Posterior vena cava (tissue), 2 donors: ENCODE data around the gene RUNX2. TPM values are rescaled to one million over a fixed set of nuclear protein-coding genes. Genes with fewer than 3 reads are reported as not detected.
"Not testable (repeated sequence)": the region's sequence is repeated elsewhere in the genome, so short reads cannot be mapped to it uniquely, and the experiment has no call there.

ENCODE experiments used
- DNase-seq: peaks from one replicate; pipeline ENCODE4 v3.0.0-alpha.2; 2020; ENCODE audit warnings: low spot score
- intact Hi-C, 2 donors: fragments of 100-400 bp; cut with DNase I; formaldehyde crosslinking; loops; one replicate each; pipeline versions ENCODE4 v1.14.1 to v1.14.2; 2022 to 2023
- total RNA-seq, 2 donors: library from RNA; stranded (reverse); fragmentation: NEBNext Ultra II Directional; extraction: Animal tissue kit (Norgen Biotek cat#: 25700); gene quantifications; one replicate each; pipeline ENCODE4 v1.2.1, GENCODE V29; 2021
- donor health status: DM: yes; HTN: yes; CAD: no.
- donor health status: DM: yes; HTN: yes; CAD: no.

RUNX2 gene
- total RNA-seq, 2 donors from 2014 or later, result 0.83 to 1.00 TPM

GRCh38 chr6:45445364-45445748, 117.2 kb downstream of the RUNX2 start:
- intact Hi-C loops, result no loop called here
- DNase-seq, result no peak

DNA sequence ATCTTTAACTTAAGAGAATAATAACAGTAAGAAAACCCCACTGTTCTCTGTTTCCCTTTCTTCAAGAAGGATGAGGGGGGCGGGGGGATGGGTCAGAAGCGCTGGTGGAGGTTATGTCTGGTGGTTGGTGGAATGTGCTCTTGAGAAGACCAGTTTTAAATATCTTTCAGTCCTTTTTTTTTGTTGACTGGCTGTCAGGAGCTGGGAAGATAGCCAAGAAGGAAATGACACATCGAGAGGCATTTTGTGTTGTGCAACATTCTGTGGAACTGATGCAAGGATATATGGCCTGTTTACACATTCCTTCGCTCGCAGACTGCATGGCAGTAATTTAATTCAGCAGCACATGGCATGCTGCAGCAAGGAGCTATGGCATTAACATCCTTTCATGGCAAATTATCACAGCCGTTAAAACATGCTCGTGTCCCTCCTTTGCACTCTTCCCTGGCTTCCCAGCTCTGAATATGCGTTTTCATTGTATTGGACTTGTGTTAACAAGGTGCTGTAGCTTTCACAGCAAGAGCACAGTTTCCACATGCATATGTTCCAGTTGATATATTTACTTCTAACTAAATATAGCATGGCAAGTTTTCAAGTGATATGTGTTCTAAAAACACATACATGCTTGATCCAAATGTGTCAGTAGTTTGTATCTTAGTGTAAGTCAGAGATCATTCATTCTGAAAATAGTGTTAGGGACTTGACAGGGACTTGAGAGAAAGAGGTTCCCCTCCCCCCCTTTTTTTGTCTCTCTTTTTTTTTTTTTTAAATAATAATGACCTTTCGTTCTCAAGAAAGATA, 117.8 kb downstream of the RUNX2 start:
- DNase-seq, result no peak
- intact Hi-C loops, result no loop called here

DNA sequence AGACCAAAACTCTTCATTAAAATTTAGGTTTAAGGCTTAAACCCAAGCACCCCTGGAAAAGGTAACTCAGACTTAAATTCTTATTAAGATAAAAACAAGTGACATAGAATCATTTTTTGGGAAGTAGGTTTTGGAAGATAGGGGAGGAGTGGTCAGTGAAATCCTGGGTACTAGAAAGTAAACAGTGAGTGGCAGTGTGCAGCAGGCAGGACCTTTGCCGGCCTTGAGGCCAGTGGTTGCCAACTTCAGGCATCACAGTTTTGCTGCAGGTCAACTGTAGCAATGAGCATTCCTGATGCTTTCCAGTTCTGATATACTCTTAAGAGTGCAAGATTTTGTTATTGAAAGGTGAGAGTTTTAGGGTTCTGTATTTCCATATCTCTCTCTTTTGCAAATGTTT, 118.9 kb downstream of the RUNX2 start:
- no peak for DNase-seq
- intact Hi-C loops, result no loop called here

GRCh38 chr6:45447716-45448115, 119.6 kb downstream of the RUNX2 start:
- intact Hi-C loops, result no loop called here
- DNase-seq, result no peak

- no peak for DNase-seq
- intact Hi-C loops, result no loop called here
Observed at GRCh38 chr6:45448417-45449389, 120.6 kb downstream of the RUNX2 start.

- intact Hi-C loops, result no loop called here
- no peak for DNase-seq
Observed at GRCh38 chr6:45450132-45450531, 122.0 kb downstream of the RUNX2 start.

GRCh38 chr6:45450831-45451230, 122.7 kb downstream of the RUNX2 start:
- intact Hi-C loops, result no loop called here
- DNase-seq, result no peak

GRCh38 chr6:45454008-45454911, 126.1 kb downstream of the RUNX2 start:
- intact Hi-C loops, result no loop called here
- DNase-seq, result no peak

DNA sequence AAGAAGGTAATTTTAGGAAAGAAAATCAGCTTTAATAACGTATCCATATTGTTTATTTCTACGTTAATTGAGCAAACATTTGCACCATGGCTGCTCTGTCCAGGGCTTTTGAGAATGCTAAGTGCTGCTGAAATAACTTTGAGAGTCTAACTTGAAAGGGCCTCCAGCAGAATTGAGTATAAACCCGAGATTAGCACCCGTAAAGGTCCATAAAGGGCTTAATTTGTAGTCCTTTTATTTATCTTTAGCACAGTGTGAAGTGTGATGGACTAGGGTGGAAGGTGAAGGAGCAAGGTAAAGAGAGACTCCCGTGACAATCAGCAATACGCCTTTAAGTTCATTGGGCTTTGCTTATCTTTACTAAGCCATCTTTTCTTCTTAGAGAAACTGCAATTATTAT, 127.3 kb downstream of the RUNX2 start:
- intact Hi-C loops, result no loop called here
- no peak for DNase-seq

GRCh38 chr6:45457141-45457540, 129.0 kb downstream of the RUNX2 start:
- intact Hi-C loops, result no loop called here
- no peak for DNase-seq

DNA sequence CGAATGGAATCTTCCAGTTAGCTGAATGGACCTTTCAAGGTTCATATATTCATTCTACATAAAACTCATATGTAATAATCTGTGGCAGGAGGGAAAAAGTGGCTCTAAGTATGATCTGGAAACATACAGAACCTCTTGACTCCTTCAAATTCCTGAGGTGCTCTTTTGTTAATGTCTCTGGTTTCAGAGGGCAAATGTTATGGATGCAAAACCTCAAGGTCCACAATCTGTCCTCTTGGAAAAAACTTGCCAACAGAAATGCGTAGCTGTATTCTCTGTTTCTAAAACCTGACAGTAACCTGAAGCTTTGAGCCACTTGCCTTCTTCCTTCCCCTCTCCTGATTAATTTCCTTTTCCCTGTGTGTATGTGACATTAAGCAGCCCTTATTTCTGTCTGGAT, 130.5 kb downstream of the RUNX2 start:
- no peak for DNase-seq
- intact Hi-C loops, result no loop called here

DNA sequence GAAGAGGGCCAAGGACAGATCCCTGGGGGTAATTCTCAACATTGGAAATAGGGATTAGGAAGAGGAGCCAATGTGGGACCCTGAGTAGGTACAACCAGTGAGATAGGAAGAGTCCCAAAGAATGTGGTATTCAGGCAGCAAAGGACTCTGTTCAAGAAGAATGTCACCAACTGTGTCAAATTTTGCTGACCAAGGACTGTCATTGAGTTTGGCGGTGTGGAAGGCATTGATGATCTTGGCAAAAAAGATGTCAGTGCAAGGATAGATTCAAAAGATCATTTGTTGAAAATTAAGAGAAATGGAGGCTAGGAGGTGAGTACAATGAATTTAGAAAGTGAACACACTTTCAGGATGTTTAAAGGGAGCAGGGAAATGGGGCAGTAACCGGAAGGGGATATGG, 132.0 kb downstream of the RUNX2 start:
- DNase-seq, result no peak
- intact Hi-C loops, result no loop called here

DNA sequence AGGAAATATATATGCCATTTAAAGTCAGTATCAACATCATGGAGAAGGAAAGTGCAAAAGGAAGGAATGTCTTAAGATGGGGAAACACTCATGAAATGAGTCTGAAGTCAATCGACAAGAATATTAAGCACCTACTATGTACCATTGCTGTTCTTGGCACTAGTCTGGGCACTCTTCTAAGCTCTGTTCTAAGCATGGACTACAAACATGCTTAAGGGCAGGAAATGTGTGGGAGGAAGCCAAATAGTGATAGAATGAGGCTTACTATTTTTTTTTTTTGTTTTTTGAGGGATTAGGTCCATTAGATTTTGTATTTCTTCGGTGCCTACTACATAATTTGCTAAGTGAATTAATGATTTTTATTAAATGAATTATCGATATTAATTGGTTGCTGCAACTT, 133.4 kb downstream of the RUNX2 start:
- no peak for DNase-seq
- intact Hi-C loops, result no loop called here

GRCh38 chr6:45462190-45463134, 134.3 kb downstream of the RUNX2 start:
- no peak for DNase-seq
- intact Hi-C loops, result no loop called here

DNA sequence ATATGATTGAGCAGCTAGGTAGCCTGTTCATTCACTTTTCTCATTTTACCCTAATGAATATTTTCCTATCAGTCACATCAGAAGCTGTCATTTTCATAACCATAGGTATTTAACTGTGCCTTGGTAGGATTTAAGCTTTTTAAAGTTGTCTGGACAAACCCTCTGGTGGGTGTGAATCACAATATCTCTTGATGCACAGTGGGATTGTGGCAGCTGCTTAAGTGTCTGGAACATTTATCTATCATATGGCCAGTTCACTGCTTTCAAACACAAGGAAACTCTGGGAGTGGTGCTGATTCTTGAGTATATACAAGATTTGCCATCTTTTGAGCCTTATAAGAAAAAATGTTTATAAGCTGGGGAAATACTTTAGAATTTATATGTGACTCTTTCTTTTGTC, 136.6 kb downstream of the RUNX2 start:
- DNase-seq, result no peak
- intact Hi-C loops, result no loop called here

DNA sequence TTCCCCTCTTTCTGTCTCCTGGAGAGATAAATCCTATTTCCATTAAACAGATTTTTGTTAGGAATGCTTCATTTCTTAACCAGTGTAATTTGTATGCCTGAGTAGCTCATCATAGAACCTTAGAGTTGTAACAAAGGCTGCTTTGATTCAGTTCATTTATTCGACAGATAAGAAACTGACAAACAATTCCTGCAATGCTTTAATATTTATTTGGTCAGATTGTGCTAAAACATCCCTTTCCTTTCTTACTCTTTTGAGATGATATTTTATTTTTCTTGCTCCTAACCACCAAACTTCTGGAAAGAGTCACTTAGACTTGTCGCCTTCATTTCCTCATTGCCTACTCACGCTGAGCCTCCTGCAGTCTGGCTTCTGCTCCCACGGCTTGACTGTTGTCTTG, 138.6 kb downstream of the RUNX2 start:
- no peak for DNase-seq
- intact Hi-C loops, result no loop called here

- DNase-seq, intact Hi-C loops: not testable (repeated sequence)
Observed at GRCh38 chr6:45467417-45467816, 139.3 kb downstream of the RUNX2 start.

GRCh38 chr6:45467853-45468252, 139.7 kb downstream of the RUNX2 start:
- intact Hi-C loops, result no loop called here
- DNase-seq, result no peak
